ENCODE data around the gene GINS2.

The GINS2 gene

DNA sequence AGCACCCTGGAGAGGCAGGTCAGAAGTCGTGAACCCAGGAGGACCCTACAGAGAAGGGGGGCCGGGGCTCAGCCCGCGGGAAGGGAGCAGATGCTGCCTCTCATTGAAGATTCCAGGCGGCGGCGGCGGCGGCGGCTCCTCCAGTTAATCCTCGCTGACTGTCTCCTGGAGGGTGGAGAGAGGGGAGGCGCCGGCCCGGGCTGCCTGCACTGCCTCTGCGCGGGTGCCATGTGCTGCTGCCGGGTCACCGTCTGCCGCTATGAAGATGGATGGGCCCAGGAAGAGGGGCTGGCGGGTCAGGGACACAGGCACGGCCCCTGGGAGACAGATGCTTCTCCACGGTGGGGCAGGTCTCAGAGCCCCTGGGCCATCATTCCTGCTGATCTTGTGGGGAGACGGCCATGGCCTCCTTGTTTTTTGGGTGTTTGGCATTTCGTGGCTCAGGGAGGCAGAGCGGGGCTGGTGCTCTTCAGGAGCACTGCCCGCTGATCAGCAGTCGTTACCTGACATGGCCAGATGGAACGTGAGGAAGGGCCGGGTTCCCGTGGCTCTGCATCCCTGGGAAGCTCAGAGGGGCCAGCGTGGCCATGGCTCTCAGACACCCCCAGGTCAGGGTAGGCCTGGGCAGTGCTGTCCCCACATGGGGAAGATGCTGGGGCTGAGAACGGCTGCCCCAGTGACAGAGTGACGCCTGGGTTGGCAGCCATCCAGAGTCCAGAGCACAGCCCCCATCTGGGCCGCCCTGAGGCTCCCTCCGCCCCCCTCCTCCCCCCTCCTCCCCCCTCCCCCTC lies 36.1 kb downstream of the GINS2 start:
- peak; percentile 80 for DNase-seq

DNA sequence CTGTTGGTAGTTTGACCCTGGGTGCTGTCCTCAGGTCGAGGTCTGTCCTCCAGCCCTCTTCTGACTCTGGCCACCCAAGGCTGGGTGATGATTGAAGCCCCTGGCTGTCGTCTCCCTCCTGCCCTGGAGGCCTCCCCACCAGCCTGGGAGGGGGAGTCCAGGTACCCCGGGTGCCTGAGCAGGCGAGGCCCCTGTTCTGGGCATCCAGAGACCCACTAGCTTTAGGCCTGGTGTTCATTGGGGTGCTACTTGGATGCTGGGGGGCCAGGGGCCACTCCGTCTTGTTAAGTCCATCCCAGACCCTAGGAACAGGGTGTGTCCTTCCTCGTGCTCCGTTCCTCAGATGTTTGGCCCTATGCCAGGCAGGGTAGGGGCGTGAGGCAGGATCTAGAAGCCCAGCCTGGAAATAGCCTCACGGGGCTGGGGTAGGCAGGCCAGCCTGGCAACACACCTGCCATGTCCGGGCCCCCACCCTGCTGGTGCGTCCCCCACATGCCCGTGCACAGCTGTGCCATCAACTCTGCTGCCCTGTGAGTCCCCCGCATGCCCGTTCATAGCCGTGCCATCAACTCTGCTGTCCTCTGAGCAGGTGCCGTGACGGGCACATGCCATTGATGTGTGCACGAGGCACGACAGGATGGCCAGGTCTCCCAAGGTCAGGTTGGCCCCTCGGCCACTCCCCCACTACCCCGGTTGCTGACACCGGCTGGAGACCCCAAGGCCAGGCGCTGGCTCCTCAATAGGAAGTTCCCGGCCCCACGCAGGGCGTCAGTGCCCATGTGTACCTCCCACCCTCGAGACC lies 36.9 kb downstream of the GINS2 start:
- peak; percentile 56 for DNase-seq

DNA sequence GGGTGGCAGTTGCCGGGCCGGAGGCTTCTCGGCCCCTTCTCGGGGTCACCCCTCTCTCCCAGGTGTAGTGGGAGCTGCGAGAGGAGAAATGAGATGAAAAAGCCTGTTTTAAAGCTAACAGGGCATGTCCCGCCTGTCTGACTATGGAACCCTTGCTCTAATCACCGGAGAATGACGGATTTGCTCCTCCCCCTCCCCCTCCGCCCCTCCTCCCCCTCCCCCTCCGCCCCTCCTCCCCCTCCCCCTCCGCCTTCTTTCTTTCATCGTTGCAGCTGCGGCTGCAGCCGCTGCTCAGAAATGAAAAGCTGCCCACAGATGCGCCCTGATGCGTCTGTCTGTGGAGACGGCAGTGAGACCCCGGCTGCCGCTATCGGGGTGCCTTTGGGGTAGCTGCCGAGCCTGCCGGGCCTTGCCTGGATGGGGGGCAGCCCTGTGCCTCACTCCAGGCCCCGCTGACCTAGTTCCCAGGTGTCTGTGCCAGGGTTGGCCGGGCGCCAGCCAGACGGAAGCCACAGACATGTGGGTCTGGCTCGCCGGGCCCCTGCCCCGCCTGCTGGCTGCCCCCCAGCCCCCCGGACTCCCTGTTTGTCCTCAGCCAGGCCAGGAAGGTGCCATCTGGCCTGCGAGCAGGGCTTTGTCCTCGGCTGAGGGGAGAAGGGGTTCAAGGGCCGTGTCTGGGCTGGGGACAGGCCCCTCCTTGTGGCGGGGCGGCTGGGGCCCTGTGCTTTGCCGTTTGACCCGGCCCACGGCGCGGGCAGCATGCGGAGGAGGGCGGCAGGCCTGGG lies 37.7 kb downstream of the GINS2 start:
- DNase-seq, result peak; percentile 44

DNA sequence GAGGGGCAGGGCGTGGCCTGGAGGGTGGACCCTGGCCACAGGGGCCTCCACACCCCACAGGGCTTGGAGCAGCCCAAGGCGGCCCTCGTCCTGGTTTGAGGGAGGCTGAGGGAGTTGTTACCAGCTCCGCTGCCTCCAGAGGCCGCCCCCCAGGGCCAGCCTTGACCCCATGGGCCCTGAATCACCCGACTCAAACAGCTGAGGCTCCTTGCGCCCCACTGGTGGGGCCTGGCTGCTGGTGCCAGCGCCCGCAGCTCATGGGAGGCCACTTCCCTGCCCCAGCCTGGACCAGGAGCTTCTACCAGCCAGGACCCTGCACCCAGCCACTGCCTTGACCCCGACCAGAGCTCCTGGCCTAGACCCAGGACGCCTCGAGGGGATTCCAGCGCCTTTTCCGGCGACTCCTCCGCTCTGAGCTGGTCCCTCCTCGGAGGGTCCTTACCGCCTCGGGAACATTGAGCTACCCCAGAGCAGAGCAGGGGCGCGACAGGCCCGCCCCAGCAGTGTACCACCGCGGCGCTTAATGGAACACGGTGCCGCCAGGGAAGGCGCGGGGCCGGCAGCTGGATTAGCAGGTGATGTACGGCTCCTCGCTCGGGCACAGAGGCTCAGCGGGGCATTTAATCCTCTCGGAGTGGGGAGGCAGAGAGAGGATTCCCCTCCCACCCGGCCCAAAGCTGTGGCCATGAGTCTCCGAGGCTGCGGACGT lies 38.5 kb downstream of the GINS2 start:
- peak; percentile 70 for DNase-seq

DNA sequence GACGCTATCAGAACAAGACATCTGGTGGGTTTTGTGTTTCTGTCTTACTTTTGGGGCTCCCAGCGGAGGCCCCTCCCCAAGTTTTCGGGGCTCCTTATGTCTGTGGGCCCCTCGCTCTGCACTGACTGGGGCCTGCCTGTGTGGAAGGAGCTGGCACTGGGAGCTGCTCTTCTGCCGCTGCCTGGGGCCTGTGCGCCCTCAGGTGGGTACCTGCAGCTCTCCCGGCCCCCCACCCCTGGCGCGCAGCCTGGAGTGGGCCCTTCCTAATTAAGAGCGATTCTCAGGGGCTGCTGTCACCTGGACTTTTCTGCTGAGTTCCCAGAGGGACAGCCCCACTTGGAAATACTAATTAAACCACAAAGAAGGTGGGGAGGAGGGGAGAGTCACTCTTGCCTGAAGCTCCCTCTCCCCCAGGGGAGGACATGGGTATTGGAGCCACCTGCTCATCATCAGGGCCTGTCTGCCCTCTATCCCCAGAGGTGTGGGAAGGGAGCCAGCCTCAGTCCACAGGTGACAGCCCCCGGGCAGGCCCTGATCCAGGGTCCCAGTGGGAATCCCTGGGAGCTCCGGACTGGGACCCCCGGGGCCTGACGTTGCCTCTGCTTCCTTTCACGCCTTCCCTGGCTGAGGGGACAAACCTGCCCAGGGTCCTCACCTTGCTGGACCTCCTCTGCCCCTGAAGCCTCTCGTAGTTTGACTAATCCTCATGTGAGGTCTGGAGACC lies 39.2 kb downstream of the GINS2 start:
- peak; percentile 65 for DNase-seq

DNA sequence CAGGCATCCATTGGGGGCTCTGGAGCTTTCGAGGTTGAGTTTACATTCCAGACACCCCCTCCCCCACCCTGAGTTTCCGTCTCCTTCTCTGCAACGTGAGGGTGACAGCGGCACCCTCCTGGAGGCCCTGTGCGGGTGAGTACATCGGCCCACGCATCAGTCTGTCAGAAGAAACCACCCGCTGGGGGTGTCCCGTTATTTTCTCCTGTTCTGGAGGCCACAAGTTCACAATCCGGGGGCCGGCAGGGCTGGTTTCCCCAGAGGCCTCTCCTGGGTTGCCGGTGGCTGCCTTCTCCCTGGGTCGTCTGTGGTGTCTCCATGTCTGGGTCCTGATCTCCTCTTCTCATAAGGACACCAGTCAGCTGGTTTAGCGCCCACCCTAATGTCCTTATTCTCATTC lies 39.9 kb downstream of the GINS2 start:
- DNase-seq, result no peak

DNA sequence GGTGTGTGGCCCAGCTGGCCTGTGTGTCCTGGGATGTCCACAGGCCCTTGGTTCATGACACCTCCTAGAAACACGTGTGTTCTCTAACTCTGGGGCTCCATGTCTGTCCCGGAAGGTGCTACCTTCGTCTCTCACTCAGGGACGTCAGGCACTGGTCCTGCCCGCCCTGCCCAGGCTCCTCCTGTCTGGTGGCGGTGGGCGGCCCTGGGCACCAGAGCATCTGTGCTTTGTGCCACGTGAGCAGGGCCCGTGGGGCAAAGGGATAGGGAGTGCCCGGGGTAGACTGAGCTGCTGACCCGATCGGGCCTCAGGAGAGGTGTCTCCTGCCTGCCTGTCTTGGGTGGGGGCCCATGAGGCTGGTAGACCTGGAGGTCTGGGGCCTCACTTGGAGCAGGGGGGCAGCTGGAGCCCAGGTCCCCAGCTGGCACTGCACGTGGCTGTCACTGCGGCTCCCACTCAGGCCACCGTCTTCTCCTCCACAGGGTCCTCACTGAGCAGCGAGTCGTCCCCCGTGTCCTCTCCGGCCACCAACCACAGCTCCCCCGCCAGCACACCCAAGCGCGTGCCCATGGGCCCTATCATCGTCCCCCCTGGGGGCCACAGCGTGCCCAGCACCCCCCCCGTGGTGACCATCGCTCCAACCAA lies 40.6 kb downstream of the GINS2 start:
- no peak for DNase-seq

DNA sequence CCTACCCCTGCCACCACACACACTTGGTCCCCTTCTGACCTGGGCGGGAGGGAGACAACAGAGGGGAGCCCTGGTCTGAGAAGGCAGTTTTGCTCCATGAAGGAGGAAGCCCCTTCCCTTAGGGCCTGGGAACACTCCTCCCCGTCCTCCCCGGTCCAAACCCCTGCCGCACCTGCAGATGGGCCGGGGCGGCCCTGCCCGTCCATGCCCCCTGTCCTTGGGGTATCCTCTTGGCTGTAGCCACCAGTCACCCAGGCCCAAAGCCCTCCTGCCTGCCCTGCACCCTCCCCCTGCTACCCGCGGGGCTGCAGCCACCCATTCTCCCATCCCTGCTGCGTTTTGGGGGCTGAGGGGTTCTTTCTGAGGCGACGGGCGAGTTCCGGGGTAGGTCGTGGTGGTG lies 41.8 kb downstream of the GINS2 start:
- no peak for DNase-seq

DNA sequence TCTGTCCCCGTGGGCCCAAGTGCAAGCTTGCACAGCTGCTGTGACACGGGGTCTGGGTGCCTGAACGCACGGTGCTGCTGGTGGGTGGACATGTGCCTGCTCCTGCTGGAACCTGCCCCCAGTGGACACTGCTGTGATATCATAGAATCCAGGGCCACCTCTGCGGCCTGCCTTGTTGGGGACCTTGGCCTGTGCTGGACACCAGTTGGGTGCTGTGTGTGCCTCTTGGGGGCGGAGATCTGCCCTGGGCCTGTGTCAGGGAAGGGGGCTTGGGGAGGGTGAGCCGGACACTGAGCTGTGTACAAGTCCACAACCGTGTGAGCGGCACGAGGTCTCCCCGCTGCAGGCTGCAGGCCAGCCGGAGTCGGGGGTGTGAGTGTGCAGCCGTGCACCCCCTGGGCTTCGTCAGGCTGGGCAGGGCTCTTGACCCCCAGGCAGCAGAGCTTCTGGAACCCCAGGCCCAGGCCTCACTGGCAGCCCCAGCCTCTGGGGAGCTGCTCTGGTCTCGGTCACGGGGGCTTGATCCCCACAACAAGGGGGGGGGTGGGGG lies 42.3 kb downstream of the GINS2 start:
- no peak for DNase-seq

DNA sequence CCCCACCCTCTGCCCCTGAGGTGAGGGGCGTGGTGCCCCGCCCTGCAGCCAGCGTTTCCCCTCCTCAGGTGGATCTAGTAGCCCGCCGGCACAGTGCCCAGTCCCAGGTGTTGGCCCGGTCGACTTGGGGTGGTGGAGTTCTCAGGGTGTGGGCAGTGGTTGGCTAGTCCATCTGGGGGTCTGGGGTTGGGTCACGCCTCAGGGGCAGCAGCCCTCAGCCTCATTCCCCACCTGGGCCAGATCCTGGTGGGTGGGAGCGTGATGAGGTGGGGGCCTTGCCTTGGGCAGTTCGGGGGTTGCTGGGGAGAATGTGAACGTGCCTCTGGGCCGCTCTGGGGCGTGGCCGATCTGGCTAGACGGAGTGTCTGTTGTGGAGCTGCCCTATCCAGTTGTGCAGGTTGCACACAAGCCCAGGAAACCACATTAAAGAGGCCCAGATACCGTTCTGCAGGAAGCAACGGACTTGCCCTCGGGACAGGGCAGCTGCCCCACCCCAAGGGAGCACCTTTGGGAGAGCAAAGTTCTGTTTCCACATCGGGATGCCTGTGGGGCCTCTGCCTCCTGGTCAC lies 43.6 kb downstream of the GINS2 start:
- no peak for DNase-seq

DNA sequence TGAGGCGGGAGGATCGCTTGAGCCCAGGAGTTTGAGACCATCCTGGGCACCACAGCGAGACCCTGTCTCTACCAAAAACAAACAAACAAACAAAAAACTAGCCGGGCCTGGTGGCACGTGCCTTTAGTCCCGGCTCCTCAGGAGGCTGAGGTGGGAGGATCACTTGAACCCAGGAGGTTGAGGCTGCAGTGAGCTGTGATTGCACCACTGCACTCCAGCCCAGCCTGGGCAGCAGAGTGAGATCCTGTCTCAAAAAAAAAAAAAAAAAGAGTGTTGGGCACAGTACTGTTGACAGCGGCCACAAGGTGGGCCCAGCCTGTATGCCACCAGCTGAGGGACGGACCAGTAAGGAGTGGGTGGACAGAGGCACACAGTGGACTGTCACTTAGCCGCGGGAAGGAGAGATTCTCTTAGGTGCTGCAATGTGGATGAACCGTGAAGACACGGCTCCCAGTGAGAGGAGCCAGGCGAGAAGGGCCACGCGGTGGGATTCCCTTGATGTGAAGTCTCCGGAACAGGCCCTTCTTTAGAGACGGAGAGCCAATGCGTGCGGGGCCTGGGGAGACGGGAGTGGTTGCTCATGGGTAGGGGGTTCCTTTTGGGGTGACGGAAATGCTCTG lies 44.6 kb downstream of the GINS2 start:
- DNase-seq, result no peak

DNA sequence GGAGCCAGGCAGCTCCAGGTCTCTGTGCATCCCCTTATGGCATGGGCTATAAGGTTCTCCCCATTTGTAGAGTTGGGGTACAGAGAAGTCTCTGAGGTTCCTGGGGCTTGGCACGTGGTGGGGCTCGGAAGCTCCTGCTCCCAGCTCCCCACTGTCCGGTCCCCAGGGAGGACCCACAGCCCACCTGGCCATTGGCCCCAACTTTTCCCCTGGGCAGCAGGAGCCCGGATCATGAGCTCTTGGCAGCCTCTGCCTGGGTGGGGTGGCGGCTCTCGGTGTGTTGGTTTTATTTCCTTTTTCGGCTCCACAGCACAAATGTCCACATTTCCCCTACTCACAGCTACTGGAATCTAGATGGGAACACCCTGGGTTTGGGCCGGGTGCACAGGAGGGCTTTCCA lies 45.1 kb downstream of the GINS2 start:
- DNase-seq, result no peak

DNA sequence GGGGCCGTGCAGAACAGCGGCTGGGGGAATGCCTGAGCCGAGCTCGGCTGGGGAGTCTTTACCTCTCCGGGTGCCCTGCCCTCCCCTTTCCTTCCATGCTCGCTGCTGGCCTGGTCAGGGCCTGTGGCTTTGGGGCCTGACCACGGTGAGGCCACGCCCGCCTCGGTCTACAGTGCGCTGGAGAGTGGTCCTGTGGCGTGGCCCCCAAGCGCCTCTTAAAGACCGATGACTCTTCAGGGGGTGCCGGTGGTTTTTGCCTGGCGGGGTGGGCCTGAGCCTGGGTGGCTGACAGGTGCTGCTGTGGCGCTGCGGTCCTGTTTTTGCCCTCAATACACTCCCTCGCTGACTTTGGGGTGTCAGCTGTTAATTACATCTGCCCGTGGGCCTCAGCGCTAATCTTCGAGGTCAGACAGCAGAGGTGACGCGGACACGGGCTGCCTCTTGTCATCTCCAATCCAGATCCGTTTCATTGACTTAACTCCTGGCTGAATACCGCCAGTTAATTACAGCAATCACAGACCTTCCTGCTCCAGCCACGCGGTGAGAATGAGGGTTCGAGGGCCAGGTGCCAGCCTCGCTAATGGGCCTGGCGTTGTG lies 45.9 kb downstream of the GINS2 start:
- no peak for DNase-seq

DNA sequence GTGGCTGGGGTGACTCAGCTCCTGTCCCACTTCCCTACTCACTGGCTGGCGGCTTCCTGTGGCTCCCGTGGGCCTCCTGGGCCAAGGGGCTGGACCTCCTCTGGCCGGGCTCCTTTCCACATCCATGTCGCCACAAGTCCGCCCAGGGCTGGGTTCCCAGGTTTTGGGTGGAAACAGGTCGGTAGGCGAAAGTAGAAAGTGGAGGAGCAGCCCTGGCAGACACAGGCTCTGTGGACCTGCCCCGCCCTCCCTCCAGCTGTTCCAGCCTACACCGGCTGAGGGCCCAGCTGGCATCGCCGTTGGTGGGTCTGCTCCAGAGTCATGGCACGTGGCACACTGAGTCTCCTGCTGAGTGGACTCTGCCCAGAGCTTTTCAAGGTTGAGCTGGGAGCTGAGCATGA lies 47.0 kb downstream of the GINS2 start:
- DNase-seq, result peak; percentile 47

DNA sequence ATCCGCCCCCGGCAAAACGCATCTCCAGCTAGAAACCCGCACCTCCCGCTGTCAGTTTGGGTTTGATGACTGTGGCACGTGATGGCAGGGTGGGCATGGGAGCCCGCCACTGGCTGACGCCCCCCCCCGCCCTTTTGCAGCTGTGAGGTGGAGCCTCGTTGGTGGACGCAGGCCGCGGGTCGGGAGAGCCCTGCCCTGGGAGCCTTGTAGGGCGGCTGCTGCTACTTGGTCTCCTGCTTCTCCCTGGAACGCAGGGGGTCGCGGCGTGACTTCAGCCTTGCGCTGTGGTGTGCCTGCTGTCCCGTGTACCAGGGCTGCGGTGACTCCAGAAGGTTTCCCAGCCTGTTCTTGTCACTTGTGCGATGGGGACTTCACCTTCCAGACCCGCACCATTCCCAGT lies 47.4 kb downstream of the GINS2 start:
- DNase-seq, result no peak

DNA sequence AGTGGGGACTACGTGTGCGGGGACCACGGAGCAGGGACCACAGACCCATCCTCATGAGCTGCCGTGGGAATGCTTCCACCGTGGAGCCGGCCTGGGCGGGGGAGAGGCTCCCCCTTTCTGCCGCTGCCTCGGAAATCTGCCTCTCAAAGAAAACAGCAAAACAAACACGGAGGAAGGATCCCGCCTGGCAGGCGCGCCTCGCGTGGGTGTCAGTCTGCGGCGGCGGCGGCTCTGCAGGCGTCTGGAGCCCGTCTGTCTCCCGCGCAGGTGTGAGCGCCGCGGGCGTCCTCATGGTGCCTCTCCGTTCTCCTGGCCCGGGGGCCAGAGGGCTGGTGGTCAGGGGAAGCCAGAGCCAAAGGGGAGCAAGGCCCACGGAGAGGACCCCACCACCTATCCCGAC lies 48.2 kb downstream of the GINS2 start:
- no peak for DNase-seq

DNA sequence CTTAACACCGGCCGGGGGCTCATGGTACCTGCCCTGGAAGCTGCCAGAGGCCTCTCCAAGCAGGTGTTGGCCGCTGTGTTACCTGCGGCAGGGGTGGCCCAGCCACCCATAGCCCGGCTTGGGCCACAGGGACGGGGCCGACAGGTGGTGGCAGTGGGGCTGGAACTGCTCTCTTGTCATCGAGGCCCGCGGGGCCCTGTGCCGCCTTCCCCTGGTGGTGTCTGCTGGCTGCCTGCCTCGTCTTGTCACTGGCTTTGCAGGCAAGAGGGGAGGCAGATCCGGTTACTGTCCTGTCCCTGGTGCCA lies 48.5 kb downstream of the GINS2 start:
- no peak for DNase-seq

DNA sequence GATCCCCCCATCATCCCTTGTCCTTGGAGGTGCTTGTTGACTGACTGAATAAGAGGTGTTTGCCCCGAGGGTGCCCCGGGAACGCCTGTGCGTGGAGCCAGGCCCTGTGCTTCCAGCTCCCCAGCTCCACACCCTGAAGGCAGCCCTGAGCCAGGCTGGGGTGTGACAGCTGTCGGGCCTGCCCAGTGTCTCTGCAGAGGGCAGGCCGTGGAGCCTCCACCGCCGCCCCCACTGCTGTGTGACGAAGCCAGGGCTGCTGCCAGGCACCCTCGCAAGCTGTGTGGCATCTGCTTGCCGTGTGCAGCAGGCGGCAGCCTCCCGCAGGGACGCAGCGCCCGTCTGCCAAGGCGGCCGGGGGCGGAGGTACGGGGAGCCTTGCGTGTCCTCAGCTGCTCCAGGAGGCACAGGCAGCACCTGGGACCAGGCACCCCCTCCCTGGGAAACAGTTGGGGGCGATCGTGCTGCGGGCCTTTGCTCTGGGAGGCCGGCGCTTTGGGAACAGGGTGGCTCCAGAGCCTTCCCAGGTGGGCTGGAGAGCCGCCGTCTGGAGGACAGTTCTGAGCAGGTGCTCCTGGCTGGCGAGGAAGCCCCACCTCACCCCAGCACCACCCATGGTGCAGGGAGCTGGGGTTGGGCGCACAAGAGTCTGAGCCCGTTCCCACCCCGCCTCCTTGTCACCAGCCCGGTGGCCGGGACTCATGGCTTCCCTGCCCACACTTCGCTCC lies 49.1 kb downstream of the GINS2 start:
- DNase-seq, result peak; percentile 75

DNA sequence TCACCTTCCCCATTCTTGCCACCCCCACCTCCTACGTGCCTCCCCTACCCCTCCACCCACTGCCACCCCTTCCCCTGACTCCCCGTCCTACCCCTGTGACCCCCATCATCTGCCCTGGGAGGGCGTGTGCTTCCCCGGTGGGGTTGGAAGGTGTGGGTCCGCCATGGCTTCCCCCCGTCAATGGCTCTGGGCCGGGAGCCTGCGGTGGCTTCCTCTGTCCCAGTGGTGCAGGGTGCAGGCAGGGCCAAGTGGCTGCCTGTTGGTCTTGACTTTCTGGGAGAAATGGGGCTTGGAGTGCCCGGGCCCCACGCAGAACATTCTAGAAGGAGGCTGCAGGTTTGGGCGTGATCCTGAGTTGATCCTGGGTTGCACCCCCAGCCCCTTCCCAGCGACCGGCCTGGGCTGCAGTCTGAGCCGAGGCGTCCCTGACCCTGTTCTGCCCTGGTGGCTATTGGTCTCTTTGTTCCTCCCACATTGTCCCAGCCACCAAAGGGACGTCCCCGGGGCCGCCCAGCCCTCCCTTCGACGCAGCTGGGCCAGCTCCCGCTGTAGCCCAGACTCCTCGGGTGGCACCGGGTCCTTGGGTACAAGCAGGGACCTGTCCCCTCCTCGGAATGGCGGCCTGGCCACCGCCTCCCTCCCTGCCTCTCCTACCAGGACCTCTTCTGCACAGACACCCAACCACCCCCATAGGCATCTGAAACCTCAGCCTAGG lies 49.9 kb downstream of the GINS2 start:
- no peak for DNase-seq

Measured in NCI-H524 treated with DMSO at 0.1 percent for 48 hours (cell line).